Measurements from ENCODE around the gene MLLT3. TPM values are rescaled to one million over a fixed set of nuclear protein-coding genes. Genes with fewer than 3 reads are reported as not detected.

MLLT3 gene
- total RNA-seq, 2 donors from 2014 or later = 13.1 to 22.0 TPM

GRCh38 chr9:20473515-20474013, 148.7 kb downstream of the MLLT3 start:
- Histone ChIP-seq H3K27ac (no peak overlapping the region), H3K4me3 (no peak overlapping the region), H3K27me3 (replicated peaks; ENCODE audit: insufficient read depth) (no peaks in the 10 kb centered on the region), H3K36me3 (no peaks in the 10 kb centered on the region), H3K4me1 (replicated peaks) (no peaks in the 10 kb centered on the region), H3K9me3 (no peaks in the 10 kb centered on the region)
- intact Hi-C loops (cut with DNase I) = loop anchor here (10.0 kb wide), 1 partner anchor 121 kb away; no protein-coding TSS in a partner anchor
- DNase-seq (ENCODE audit: low spot score) = no peak
- no peak for TF ChIP-seq CTCF (IDR thresholded peaks at IDR 0.05)
- TF ChIP-seq POLR2AphosphoS5 (IDR thresholded peaks at IDR 0.05) = no peak
- no peak for TF ChIP-seq POLR2A (IDR thresholded peaks at IDR 0.05)

- TF ChIP-seq POLR2AphosphoS5 (IDR thresholded peaks at IDR 0.05) (no peak), POLR2A (IDR thresholded peaks at IDR 0.05) (no peak), CTCF (IDR thresholded peaks at IDR 0.05) (no peak)
- Histone ChIP-seq H3K4me1 (replicated peaks) (no peaks in the 10 kb centered on the region), H3K36me3 (no peaks in the 10 kb centered on the region), H3K27ac (no peak overlapping the region), H3K4me3 (no peak overlapping the region), H3K9me3 (no peaks in the 10 kb centered on the region), H3K27me3 (replicated peaks; ENCODE audit: insufficient read depth) (no peaks in the 10 kb centered on the region)
- DNase-seq (ENCODE audit: low spot score) = no peak
- 100% methylated on average over 2 of the region's 2 CpGs for WGBS
- intact Hi-C loops (cut with DNase I) = loop anchor here (10.0 kb wide), 1 partner anchor 122 kb away; no protein-coding TSS in a partner anchor
Observed at GRCh38 chr9:20472342-20473045, 149.8 kb downstream of the MLLT3 start.

- no peak overlapping the region for H3K27ac ChIP-seq
- no peak for DNase-seq (ENCODE audit: low spot score)
- WGBS = 83% methylated on average over 1 of the region's 1 CpG
- H3K9me3 ChIP-seq = no peaks in the 10 kb centered on the region
- no peaks in the 10 kb centered on the region for H3K4me1 ChIP-seq (replicated peaks)
- H3K36me3 ChIP-seq = no peaks in the 10 kb centered on the region
- H3K4me3 ChIP-seq = no peak overlapping the region
- no peak for TF ChIP-seq POLR2A (IDR thresholded peaks at IDR 0.05)
- no peak for TF ChIP-seq POLR2AphosphoS5 (IDR thresholded peaks at IDR 0.05)
- intact Hi-C loops (cut with DNase I) = no loop called here
- no peaks in the 10 kb centered on the region for H3K27me3 ChIP-seq (replicated peaks; ENCODE audit: insufficient read depth)
Observed at GRCh38 chr9:20466328-20467008, 155.8 kb downstream of the MLLT3 start.

GRCh38 chr9:20464242-20464641, 158.1 kb downstream of the MLLT3 start:
- Histone ChIP-seq H3K27ac (no peak overlapping the region), H3K27me3 (replicated peaks; ENCODE audit: insufficient read depth) (no peaks in the 10 kb centered on the region), H3K4me1 (replicated peaks) (no peaks in the 10 kb centered on the region), H3K9me3 (no peaks in the 10 kb centered on the region), H3K36me3 (no peaks in the 10 kb centered on the region), H3K4me3 (no peak overlapping the region)
- TF ChIP-seq POLR2A (IDR thresholded peaks at IDR 0.05) (no peak), CTCF (IDR thresholded peaks at IDR 0.05) (no peak), POLR2AphosphoS5 (IDR thresholded peaks at IDR 0.05) (no peak)
- WGBS = 69% methylated on average over 4 of the region's 4 CpGs
- no peak for DNase-seq (ENCODE audit: low spot score)
- intact Hi-C loops (cut with DNase I) = no loop called here

- Histone ChIP-seq H3K4me3 (no peak overlapping the region), H3K27ac (no peak overlapping the region), H3K4me1 (replicated peaks) (no peaks in the 10 kb centered on the region), H3K36me3 (no peaks in the 10 kb centered on the region), H3K9me3 (no peaks in the 10 kb centered on the region), H3K27me3 (replicated peaks; ENCODE audit: insufficient read depth) (no peaks in the 10 kb centered on the region)
- 86% methylated on average over 2 of the region's 2 CpGs for WGBS
- DNase-seq (ENCODE audit: low spot score) = no peak
- no peak for TF ChIP-seq POLR2AphosphoS5 (IDR thresholded peaks at IDR 0.05)
- TF ChIP-seq CTCF (IDR thresholded peaks at IDR 0.05) = no peak
- no peak for TF ChIP-seq POLR2A (IDR thresholded peaks at IDR 0.05)
- intact Hi-C loops (cut with DNase I) = no loop called here
Observed at GRCh38 chr9:20463823-20464222, 158.5 kb downstream of the MLLT3 start.

Measured in prostate gland (tissue), 2 donors.